Stimulated activated CD4-positive, alpha-beta T cell treated with anti-CD3 and anti-CD28 coated beads, Interleukin-12 subunit alpha, Interleukin-12 subunit beta, amount 100 ng/mL, for 48 hours (primary cell): ENCODE data around the gene CD40LG.

Source experiments
- DNase-seq, 3 donors: peaks; one replicate each; pipeline ENCODE4 v3.0.0-alpha.2; 2020; ENCODE audit warnings: low read depth in 2 of 3, low spot score in 1 of 3

Gene CD40LG

DNA sequence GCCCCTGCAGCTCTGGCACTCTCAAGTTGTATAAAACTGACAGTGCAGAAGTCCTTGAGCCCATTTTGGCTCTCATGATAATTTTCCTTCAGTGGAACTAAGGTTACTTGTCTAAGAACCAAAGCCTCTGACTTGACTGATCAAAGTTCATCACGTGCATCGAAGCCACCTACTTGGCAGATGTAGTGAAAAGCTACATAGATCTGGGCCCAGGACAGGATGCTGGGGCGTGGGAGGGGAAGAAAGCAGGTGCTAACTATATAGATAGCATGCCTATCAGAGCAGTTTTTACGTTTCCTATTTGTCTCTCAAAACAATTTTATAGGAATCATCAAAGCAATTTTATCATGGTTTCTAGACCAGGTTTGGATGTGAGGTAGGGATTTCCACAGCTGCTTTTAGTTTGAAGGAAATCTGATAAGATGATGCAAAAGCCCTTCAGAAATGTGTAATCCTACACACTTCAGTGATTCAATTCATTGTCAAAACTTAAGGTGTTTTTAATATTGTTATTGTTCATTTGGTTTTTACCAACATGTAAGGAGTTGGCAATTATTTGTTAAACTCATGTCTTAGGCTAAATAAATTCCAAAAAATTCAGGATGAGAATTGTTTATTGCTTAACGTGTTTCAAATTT, 1.2 kb upstream of the CD40LG start:
- peak in 1 of 3 donors; percentile 51 for DNase-seq

DNA sequence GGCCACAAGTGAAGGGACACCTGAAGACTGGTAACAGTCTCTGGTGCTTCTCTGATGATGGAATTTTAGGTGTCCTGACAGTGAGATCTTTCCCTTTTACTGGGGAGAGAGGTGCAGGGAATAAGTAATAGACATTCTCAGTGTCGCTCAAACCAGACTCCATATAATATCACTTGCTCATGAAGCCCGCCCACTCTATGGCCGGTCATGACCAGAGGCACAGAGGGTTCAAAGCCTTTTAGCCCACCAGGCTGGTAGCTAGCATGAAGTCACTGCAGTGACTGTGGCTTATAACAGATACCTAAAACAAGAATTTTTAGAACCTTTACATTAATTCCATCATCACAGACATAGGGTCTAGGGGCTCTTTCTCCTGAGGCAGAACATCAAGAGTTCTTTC, 2.9 kb downstream of the CD40LG start:
- no peak for DNase-seq

DNA sequence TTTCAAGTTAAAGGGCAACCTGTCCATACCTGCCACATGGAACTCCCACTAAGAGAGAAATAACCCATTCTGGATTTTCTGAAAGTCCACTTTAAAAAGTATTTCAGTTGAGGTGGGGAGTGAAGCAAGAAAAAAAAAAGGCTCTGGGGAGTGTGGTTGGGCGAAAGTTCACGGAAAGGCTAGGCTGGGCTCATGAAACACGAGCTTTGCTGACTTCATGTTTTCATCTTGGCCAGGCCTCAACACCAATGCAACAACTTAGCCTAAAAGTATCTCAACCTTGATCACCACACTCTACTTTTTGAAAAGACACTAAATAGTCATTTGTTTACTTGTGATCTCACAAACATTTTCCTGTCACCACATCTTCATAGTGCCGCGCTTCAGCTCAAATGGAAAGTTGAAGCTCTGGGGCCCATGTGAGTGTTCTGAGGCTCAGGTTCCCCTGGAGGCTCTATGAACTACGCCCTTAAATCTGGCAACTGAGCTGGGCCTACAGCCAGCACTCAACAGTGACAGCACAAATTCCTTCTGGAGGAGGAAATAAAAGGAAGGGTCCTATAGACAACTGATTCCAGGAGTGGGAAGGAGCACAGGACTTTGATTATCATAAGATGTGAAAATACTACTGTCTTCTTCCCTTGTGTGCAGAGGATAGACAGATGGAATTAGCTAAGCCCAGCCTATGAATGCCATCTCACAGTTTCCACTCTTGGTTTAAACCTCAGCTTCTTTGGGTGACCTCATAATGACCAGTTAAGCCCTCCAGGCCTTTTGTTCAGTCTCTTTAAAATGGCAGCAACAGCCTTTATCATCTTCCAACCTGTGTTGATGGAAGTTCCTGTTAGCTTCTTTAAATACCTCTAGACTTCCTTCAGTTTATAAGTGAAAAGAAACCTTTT, 5.1 kb downstream of the CD40LG start:
- DNase-seq, result no peak

DNA sequence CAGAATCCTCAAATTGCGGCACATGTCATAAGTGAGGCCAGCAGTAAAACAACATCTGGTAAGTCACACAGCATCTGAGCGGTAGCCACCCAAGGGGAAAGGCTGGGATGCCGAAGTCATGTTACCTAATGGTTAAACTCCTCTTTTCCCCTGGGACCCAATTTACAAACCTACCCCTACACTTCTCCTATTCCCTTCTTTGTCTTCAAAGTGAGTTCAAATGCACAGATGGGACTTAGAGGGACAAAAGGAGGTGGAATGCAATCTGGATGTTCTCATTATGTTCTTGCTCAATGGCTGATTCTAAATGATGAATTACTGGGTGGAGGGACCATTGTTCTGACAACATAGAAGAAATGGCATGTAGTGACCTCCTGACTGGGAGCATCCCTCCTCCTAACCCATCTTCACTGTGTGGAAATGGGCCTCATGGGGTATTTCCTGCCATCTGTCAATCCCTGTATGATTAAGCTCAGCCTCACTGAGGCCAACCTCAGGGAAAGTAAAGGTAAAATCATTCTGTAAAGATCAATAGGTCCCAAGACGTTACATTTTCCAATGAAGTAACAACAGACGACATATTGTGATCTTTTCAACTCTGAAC, 8.5 kb downstream of the CD40LG start:
- DNase-seq, result no peak

DNA sequence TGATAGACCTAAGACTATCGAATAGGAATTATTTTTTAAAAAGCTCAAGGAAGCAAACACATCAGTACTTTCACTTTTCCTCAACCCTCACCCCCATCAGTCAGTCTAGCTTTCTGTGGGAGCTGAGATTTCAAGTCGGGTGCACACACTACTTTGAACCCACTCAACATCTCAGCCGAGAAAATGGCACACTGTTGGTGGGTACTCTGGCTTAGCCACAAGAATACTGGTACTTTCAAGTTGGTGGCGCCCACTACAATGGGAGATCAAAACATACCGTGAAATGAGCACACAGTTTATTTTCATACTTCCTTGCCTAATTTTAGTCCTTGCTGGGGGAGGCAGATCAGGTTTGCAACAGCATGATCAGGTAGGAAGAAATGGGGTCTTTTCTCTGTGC, 10.2 kb downstream of the CD40LG start:
- no peak for DNase-seq

DNA sequence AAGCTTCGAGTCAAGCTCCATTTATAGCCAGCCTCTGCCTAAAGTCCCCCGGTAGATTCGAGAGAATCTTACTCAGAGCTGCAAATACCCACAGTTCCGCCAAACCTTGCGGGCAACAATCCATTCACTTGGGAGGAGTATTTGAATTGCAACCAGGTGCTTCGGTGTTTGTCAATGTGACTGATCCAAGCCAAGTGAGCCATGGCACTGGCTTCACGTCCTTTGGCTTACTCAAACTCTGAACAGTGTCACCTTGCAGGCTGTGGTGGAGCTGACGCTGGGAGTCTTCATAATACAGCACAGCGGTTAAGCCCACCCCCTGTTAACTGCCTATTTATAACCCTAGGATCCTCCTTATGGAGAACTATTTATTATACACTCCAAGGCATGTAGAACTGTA, 11.2 kb downstream of the CD40LG start:
- DNase-seq, result no peak

DNA sequence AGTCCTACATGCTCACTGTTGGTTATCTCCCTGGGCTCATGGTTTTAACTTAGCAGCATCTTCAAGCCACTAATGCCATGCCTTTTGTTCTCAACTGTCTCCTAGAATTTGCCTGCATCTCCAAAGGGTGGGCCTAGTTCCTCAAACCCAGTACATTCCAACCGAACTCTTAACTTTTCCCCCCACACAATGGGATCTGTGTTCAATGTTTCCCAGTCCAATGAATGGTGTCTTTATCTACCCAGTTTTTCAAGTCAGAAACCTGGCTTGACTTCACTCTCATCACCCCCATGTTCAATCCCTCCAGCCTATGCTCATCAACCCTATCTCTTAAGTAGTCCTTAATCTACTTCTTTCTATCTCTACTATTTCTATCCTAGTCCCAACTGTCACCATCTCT, 12.9 kb downstream of the CD40LG start:
- DNase-seq, result no peak

DNA sequence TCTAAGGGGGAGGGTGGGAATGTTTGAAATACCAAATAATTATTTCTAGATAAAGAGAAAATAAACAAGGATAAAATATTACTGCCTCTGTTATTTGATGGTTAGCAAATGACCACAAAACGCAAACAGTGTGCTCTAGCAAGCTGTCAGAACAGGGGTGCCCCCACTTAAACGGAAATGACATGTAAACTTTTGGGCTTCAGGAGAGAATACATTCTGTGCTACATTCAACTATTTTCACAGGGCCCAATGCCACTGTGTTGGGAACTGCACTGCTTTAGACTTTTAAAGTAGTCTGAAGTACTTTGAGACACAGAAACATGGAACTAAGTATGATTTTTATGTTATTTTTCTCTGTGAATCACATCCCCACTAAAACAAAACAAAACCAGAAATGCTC, 14.1 kb downstream of the CD40LG start:
- no peak for DNase-seq

DNA sequence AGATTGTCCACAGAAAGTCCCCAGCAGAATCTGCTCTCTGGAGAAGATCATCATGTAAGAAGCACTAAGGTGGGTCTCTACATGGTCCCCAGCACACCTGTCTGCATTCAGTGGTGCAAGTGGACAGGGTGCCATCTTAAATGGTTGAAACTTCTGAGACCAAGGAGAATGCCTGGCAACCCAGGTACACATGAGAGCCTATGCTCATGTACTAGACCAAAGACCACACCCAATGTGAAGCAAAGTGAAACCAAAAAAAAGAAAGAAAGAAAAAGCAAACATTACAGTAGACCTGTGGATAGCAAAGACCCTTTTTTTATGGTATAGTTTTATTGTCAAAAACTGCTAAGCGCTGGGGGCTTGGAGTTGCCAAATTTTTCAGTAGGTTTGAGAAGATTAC, 15.0 kb downstream of the CD40LG start:
- no peak for DNase-seq

DNA sequence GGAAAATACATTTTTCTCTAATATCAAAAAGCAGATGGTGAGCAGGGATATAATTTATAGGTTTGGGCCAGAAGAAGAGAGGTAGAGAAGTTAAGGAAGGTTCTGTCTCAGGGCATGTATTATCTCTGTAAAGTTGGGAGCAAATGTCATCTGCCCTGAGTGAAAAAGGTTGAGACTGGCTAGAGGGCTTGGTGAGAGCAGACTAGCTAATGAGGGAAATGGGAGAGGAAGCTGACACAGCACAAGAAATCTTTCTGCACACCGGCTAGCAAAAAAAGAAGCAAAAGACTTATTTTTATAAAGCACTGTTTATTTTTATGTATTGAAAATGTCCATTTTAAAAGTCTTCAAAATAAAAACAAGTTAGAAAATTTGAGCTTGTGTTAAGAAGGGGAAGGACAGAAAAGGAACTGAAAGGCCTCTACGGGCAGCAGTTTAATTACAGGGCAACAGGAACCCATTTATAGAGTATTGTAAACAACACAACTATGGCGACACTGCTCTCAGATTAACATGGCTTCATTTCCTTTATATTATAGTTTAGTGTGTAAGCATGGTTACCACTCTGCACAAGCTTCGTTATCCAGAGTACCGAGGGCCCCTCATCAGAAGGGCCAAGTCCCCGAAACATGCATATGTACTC, 17.4 kb downstream of the CD40LG start:
- DNase-seq, result no peak

DNA sequence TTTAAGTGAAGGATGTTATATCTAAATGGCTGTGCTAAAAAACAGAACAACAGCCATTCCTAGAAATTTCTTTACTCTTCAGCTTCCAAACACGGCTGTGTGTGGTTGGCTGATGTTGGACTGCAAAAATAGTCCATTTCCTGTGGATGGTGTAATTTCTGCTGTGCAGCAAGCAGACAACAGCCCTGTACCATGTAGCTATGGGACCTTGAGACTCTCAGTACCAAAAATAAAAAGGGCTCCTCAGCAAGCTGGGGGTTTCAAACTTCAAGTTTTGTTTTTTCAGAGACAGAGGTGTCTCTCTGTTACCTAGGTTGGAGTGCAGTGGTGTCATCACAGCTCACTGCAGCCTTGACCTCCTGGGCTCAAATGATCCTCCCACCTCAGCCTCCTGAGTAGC, 18.1 kb downstream of the CD40LG start:
- DNase-seq, result no peak

DNA sequence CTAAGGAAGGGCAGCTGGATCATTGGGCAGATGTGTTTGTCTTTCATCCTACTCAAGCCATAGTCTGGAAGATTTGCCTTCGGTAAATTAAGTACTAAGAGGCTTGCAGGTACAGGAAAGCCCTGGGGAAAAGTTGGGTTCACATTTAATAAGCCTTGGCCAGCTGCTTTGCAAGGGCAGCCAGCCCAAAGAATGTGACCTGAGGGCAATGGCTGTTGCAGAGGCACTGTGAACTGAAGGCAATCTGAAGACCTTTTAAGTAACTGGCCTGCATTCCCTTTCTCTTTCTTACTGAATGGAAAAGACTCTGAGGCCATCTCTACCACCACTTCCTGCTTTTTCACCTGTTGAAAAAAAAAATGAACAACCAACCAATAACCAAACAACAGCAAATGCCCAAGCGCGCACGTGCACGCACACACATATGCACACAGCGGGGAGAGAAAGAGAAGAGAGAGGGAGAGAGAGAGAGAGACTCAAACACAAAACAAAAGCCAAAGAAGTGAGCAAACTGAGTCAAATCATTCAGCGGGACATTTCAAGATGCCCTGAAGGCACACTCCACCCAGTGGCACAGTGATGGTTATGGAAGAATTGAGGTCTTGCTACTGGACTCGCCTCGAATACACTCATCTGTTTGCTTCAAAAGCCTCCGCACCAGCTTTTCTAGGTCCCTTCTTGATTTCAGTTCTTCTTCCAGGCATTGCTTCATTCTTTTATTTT, 19.6 kb downstream of the CD40LG start:
- no peak for DNase-seq

DNA sequence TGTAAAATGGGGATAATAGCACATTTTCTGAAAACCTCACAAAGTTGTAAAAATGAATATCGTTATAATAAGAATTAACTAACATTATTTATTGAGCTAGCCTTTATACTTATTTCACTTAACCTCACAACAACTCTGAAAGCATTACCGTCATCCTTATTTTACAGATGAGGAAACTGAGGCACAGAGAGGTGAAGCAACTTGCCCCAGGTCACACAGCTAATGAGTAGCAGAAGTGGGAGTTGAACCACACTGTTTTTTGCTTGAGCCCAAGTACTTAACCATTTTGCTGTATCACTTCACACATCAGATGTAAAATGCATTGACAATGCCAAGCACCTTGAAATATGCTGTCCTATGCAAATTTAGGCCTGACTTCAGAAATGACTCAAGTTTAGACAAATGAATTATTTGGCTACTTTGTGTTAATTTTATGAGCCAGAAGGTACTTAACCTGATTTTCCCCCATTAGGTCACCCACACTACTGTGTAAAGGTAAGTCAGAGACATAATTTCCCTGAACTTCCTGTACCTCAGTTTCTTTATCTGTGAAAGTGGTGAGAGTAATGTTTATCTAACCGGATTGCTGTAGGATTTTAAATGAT, 23.1 kb downstream of the CD40LG start:
- no peak for DNase-seq

DNA sequence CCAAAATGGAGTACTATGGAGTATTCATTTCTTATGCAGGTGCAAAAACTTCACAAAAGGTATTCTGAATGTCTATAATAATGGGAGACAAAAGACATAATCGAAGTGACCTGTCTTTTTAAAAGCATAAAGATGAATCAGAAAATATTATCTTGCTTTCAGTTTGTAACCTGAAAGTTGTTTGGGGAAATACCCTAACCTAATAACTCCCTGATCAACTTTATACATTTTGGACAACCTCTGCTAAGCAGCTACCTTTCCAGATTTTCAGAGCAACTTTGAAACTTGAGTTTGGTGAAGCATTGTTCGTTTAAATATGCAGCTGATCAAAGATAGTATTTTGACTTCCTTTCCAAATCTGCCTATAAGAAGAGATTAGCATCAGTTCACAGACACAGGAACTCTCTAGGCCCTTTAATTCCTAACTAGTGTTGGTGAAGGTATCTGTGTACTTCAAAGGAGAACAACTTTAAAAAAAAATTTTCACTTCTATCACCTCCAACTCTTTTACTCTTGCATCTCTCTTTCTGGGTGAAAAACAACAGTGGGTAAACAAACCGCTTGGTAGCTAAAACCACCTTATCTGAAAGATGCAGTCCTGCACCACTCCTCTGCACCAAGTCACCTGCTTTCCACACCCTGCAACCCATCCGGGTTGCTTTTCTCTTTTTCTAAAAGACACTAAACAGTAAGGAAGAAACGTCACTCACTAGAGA, 26.5 kb downstream of the CD40LG start:
- DNase-seq, result no peak

DNA sequence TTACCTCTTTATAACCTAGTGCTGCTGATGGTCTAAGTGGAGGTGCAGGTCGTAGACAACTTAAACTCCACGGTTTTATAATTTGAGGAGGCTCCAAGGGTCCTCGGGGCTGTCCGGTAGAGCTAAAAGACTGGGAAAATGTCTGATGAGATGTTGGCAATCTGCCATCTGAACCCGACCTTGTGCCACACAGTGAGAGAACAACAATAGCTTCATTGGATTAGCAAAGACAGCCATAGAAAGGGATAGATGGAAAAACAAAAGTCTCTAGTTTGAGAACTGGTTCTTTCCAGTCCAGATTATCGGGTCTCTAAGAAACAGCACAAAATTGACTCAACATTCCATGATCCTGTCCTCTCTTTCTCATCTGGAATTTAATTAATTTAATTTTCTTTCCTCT, 31.6 kb downstream of the CD40LG start:
- DNase-seq, result no peak

DNA sequence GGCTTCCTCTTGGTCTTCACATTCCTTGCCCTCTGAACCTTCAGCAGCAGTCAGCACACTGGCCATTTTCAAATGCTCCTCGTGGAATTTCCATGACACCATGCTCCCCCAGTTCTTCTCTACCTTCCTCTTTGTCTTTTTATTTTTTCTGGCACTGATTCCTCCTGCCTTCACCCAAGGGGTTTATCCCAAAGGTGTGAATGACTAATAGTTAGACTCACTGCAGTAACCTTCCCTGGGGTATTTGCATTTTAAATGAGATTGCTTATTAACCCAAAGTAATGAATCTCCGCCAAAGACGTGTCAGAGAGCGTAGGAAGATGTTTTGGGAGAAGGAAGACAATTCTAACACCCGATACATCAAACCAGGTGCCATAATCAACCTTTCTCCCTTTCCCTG, 36.2 kb downstream of the CD40LG start:
- no peak for DNase-seq

DNA sequence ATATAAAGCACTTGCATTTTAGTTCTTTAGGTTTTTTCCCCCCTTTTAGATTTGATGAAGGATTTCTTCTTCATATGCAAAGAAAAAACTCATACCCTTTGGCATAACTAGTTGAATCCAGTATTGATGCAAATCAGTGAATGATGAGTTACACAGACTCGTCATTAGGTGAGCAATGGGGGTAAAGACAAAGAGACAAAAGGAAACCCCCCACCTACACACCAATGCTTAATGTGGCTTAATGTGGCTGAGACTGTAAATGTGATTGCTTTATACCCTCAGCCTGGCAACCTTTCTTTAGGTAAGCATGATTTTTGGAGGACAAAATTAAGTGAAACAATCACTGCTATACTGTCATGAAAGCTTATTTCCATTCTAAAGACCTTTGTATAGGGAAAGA, 39.5 kb downstream of the CD40LG start:
- DNase-seq, result peak in 1 of 3 donors; percentile 64

DNA sequence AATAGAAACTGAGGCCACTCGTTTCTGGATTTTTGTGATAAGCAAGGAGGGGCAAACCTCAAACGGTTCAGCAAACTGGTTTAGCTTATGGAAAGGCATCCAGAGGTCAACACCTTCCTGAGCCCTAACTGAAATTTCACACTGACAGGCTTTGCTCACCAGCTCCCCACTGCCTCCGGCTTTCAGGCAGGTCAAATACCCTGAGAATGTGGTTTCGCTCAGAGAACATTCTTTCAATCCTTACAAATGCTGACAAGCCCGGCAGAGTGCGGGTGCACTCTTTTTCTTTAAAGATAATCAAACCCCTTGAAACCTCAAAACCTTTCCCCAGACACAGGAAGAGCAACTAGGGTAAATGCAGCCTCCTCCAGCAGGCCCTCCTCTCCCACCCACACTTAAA, 41.5 kb downstream of the CD40LG start:
- no peak for DNase-seq

DNA sequence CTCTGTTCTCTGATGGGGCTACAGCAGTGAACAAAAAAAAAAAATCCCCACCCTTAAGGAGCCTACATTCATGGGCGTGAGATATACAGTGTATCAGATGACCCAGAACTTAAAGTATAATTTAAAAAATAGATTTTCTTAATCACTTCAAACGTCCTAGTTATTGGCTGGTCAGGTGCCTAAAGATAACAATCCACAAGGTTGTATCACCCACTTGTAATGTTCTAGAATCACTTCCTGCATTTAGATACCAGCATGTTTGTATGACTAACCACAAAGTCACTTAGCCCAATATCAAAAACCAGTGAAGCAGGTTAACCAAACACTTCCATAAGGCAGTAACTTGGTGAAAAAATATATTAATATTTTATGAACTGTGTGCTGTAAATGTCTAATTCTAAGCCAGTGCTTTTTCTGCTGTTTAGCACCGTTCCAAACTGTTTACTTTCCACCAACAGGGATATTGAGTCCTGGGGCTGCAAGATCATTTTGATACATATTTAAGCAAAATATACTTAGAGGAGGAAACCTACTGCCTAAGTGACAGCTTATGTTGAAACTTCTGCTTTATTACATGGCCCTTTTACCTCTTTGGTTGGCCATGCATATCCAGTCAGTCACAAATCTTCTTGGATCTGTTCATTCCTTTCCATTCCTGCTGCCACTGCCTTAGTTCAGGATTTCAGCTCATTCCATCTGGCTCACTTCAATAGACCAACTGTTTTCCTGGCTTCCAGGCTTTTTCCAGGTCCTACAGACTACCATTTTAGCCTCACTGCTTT, 43.3 kb downstream of the CD40LG start:
- no peak for DNase-seq
